GM19035 (cell line): ENCODE data around the gene ARAP1.
A peak's percentile ranks its signal among the peaks of the same experiment; 100 is the strongest.

Source experiments
- ATAC-seq: cut with Tn5 transposase; IDR thresholded peaks from one replicate; pipeline ENCODE4 v1.9.1; 2021; ENCODE audit not compliant: unreplicated experiment

ARAP1 gene

GRCh38 chr11:72642043-72642883 is 109.9 kb downstream of the ARAP1 start:
- peak; percentile 15 for ATAC-seq

DNA sequence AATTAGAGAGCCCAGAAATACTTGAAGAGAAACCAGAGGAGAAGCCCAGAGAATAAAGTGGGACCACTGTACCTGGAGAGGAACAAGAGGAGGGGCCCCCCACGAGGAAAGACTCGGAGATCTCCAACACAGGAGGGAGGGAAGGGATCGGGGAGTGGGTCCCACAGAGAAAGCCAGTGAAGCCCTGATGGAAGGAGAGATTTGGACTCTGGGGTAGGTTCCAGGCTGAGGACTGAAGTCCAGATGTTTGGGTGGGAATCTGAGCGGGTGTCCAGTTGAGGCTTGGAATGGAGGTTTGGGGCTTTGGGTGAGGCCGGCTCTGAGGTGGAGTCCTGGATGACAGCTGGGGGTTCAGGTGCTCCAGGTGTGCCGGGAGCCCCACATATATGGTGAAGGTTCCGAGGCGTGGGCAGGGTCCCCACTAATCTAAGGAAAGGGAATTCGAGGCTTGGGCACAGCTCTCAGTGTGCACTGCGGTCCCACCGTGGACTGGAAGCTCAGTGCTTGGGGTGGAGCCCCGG is 110.6 kb downstream of the ARAP1 start:
- ATAC-seq: no peak

- no peak for ATAC-seq
Measured at GRCh38 chr11:72639502-72640375, 112.5 kb downstream of the ARAP1 start.

DNA sequence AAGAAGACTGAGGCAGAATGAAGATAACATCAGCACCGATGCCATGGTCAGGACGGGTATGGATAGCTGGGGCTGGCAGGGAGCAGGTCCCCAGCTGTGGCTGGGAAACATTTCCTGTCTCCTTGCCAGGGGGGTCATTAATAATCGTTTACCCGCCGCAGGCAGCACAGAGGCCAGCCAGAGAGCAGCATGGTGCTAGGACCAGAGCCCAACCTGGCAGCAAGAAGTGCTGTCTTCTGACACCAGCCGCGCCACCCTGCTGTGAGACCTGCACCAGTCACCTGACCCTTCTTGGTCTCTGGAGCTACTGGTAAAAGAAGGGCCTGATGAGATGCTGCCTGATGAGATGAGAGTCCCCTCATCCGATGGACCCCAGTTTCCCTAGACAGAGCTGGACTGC is 114.3 kb downstream of the ARAP1 start:
- ATAC-seq: no peak

DNA sequence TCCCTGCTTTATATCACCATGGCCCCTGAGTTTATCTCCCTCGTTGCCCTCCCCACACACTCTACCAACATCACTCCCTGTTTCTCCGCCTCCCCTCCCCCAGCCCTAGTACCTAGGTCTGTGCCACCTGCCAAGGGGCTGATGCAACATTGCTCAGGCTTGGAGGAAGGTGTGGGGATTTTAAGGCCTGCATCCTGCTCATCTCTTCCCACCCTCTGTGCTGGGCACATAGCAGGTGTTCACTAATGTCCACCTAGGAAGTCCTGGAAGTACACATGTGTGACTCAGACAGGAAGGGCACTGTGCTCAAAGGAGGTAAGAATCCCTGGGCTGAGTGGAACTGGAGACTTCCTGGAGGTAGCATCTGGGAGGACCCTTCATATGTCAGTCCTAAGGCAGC is 115.0 kb downstream of the ARAP1 start:
- ATAC-seq: no peak

- ATAC-seq: no peak
Measured at GRCh38 chr11:72636376-72636775, 115.8 kb downstream of the ARAP1 start.

DNA sequence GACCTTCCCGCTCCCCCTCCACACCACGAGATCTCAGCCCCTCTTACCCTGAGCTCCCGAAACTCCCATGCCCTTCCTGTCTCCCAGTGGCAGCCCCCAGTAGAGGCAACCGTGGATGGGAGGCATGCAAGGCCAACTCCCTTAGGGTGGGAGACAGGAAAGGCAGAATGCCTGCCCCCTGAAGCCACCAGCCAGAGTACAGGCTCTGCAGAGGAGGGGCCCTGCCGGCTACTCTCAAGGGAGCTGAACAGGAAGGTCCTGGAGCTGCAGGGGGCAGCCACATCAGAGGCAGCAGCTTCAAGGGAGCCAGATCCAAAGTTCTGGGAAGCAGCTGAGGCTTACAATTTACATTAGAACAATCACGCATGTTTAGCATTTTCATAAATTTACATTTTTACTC is 116.3 kb downstream of the ARAP1 start:
- no peak for ATAC-seq

GRCh38 chr11:72635309-72635915 is 116.8 kb downstream of the ARAP1 start:
- no peak for ATAC-seq
